Measurements from ENCODE around the gene KLHL40. TPM values are rescaled to one million over a fixed set of nuclear protein-coding genes. Genes with fewer than 3 reads are reported as not detected.

KLHL40 gene
- total and polyA plus RNA-seq, 9 of the 15 experiments (the other 6 are each of a cell fraction or from before 2014, with no cell fraction given): not detected

- TF ChIP-seq, protein P1, sequence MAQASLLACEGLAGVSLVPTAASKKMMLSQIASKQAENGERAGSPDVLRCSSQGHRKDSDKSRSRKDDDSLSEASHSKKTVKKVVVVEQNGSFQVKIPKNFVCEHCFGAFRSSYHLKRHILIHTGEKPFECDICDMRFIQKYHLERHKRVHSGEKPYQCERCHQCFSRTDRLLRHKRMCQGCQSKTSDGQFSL (CRISPR knock-in tag; IDR thresholded peaks at IDR 0.05): peak; percentile 76
- TF ChIP-seq, protein P1 (tag; IDR thresholded peaks at IDR 0.05): no peak
- TF ChIP-seq CBX8 (IDR thresholded peaks at IDR 0.05; ENCODE audit: borderline replicate concordance, extremely low read depth, low read depth, low read length, poor library complexity, severe bottlenecking): no peak
- no peak for TF ChIP-seq BRCA1 (IDR thresholded peaks at IDR 0.05)
- TF ChIP-seq BRCA1 (CRISPR knock-in tag; IDR thresholded peaks at IDR 0.05): no peak
- TF ChIP-seq ARID2 (IDR thresholded peaks at IDR 0.05): no peak
- no peak for TF ChIP-seq HDAC8 (tag; IDR thresholded peaks at IDR 0.05)
- no peak for TF ChIP-seq ERF (CRISPR knock-in tag; IDR thresholded peaks at IDR 0.05)
- TF ChIP-seq LEF1 (IDR thresholded peaks at IDR 0.05): no peak
- TF ChIP-seq KLF10 (CRISPR knock-in tag; IDR thresholded peaks at IDR 0.05): no peak
- TF ChIP-seq E2F8 (IDR thresholded peaks at IDR 0.05; ENCODE audit: low read depth, partially characterized antibody): no peak
- TF ChIP-seq GATAD2A (IDR thresholded peaks at IDR 0.05): no peak
- TF ChIP-seq CHCHD3 (CRISPR knock-in tag; IDR thresholded peaks at IDR 0.05): peak; percentile 75; the same call in 1 of the 2 replicates
- TF ChIP-seq HLTF (IDR thresholded peaks at IDR 0.05): no peak
These were observed 32.6 kb upstream of the KLHL40 start (continued) for GRCh38 chr3:42652611-42653302.
